Endothelial cell of umbilical vein (primary cell): ENCODE measurements around the gene SLC1A7.

Experiments used
- CTCF ChIP-seq, 2 donors: IDR thresholded peaks; 1 replicate in 1 of 2; 2 replicates in 1 of 2; pipeline ENCODE4 v1.5.1; 2011; ENCODE audit warnings: low read length in 2 of 2, mild to moderate bottlenecking in 2 of 2, moderate library complexity in 2 of 2, control low read depth in 1 of 2, inconsistent platforms in 1 of 2, low read depth in 1 of 2; ENCODE audit not compliant: insufficient read depth in 1 of 2; ENCODE audit errors: extremely low read depth in 1 of 2
- POLR2A ChIP-seq: IDR thresholded peaks from 2 replicates; pipeline ENCODE4 v1.6.1; 2012; ENCODE audit warnings: low read depth, mild to moderate bottlenecking, control low read depth, low read length
- POLR2AphosphoS5 ChIP-seq: IDR thresholded peaks from 2 replicates; pipeline ENCODE4 v1.6.1; 2012; ENCODE audit warnings: low read depth, mild to moderate bottlenecking, control low read depth, low read length, moderate library complexity; ENCODE audit not compliant: insufficient read depth
- TF ChIP-seq, protein P1 (sequence below): IDR thresholded peaks from 2 replicates; pipeline ENCODE4 v1.6.1; 2011; ENCODE audit not compliant: insufficient read depth, insufficient read length

DNA sequence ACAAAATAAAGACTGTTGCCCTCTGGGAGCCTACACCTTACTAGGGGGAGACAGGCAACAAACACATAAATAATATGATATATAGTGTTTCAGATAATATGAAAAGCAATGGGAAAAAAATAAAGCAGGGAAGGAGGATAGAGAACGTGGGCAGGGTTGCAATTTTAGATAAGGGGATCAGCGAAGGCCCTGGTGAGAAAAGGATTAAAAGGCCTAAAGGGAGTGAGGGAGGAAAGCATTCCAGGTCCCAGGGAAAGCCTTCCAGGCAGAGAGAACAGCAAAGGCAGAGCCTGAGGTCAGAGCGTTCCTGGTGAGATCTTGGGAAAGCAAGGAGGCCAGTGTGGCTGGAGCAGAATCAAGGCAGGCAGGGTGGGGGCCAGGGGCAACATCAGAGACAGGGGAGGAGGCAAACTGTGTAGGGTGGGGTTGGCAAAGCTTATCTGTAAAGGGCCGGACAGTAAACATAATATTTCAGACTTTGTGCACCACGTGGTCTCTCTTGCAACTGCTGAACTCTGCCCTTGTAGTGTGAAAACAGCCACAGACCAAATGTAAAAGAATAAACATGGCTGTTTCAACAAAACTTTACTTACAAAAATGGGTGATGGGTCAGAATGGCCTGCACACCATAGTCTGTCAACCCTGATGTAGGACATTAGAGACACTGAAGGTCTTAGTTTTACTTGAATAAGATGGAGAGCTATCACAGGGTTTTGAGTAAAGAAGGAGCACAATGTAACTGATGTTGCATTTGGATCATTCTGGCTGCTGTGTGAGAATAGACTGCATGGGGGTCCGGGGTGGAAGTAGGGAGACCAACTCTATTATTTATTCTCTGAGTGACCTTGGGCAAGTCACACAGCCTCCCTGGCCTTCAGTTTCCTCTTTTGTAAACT lies 40.9 kb upstream of the SLC1A7 start:
- TF ChIP-seq POLR2A = no peak
- TF ChIP-seq CTCF (IDR thresholded peaks at IDR 0.05; ENCODE audit: extremely low read depth in 1 of 2, insufficient read depth in 1 of 2, low read depth in 1 of 2, low read length in 2 of 2) = no peak
- TF ChIP-seq, protein P1, sequence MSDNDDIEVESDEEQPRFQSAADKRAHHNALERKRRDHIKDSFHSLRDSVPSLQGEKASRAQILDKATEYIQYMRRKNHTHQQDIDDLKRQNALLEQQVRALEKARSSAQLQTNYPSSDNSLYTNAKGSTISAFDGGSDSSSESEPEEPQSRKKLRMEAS = no peak
- TF ChIP-seq POLR2AphosphoS5 = no peak
